Measurements from ENCODE around the gene TRPV2.
A peak's percentile ranks its signal among the peaks of the same experiment; 100 is the strongest.

The TRPV2 gene

GRCh38 chr17:16381496-16381820, 33.9 kb upstream of the TRPV2 start:
- Histone ChIP-seq H2BK120ac (ENCODE audit: low read depth, low read length) (no peak overlapping the region), H3K79me1 (ENCODE audit: low read depth, low read length) (no peaks in the 10 kb centered on the region), H3K27ac (replicated peaks; ENCODE audit: low read length) (peak overlapping the region; percentile 94), H2AK5ac (ENCODE audit: low read depth, low read length) (no peak overlapping the region), H4K8ac (ENCODE audit: low read depth, low read length) (no peak overlapping the region), H3K27me3 (ENCODE audit: control insufficient read depth in 3 of 3, insufficient read depth in 3 of 3, low read depth in 1 of 3, low read length in 3 of 3) (no peaks in the 10 kb centered on the region), H2BK5ac (ENCODE audit: low read length) (no peak overlapping the region), H2AFZ (ENCODE audit: low read length) (peak overlapping the region; percentile 96), H2BK15ac (ENCODE audit: low read length) (no peak overlapping the region), H3K4me2 (ENCODE audit: insufficient read depth, low read length, poor library complexity, severe bottlenecking) (peak overlapping the region; percentile 80), H3K4me3 (ENCODE audit: low read length in 2 of 2) (peak overlapping the region; percentile 72 to 95), H3K9ac (ENCODE audit: low read depth, low read length, poor library complexity) (peak overlapping the region; percentile 78), H3K14ac (ENCODE audit: low read length) (no peak overlapping the region), H3K9me3 (replicated peaks in 1 of 2; ENCODE audit: control insufficient read depth in 2 of 2, insufficient read depth in 1 of 2, low read depth in 1 of 2, low read length in 2 of 2) (peaks cover 0 to 19% of the 10 kb centered on the region in 2 donors), H3K18ac (ENCODE audit: low read length) (peak overlapping the region; percentile 98), H3K36me3 (replicated peaks in 1 of 2; ENCODE audit: control insufficient read depth in 2 of 2, insufficient read depth in 2 of 2, low read length in 2 of 2) (peaks cover 13 to 23% of the 10 kb centered on the region in 2 donors), H3K23ac (ENCODE audit: low read depth, low read length, poor library complexity) (no peak overlapping the region), H4K91ac (ENCODE audit: low read depth, low read length, poor library complexity) (no peak overlapping the region), H3K4me1 (ENCODE audit: control insufficient read depth in 2 of 2, insufficient read depth in 1 of 2, low read depth in 1 of 2, low read length in 2 of 2) (peaks cover 0 to 4% of the 10 kb centered on the region in 2 donors), H2BK12ac (ENCODE audit: low read length) (no peak overlapping the region), H3K4ac (ENCODE audit: low read length) (no peak overlapping the region)
- WGBS, 2 donors (ENCODE audit: extremely low coverage in 2 of 2, insufficient read length in 2 of 2, insufficient replicate concordance in 1 of 2), result no CpG with 5 or more reads among the region's 14 CpGs
- no peak for DNase-seq (ENCODE audit: low spot score)

GRCh38 chr17:16383216-16383615, 32.2 kb upstream of the TRPV2 start:
- Histone ChIP-seq H2BK15ac (ENCODE audit: low read length) (no peak overlapping the region), H2AFZ (ENCODE audit: low read length) (no peak overlapping the region), H3K4ac (ENCODE audit: low read length) (no peak overlapping the region), H3K27me3 (ENCODE audit: control insufficient read depth in 3 of 3, insufficient read depth in 3 of 3, low read depth in 1 of 3, low read length in 3 of 3) (no peaks in the 10 kb centered on the region), H2BK12ac (ENCODE audit: low read length) (no peak overlapping the region), H4K91ac (ENCODE audit: low read depth, low read length, poor library complexity) (no peak overlapping the region), H3K4me3 (ENCODE audit: low read length in 2 of 2) (no peak overlapping the region), H3K4me1 (ENCODE audit: control insufficient read depth in 2 of 2, insufficient read depth in 1 of 2, low read depth in 1 of 2, low read length in 2 of 2) (peaks cover 0 to 4% of the 10 kb centered on the region in 2 donors), H3K18ac (ENCODE audit: low read length) (no peak overlapping the region), H3K79me1 (ENCODE audit: low read depth, low read length) (no peaks in the 10 kb centered on the region), H3K23ac (ENCODE audit: low read depth, low read length, poor library complexity) (no peak overlapping the region), H2AK5ac (ENCODE audit: low read depth, low read length) (no peak overlapping the region), H3K4me2 (ENCODE audit: insufficient read depth, low read length, poor library complexity, severe bottlenecking) (no peak overlapping the region), H4K8ac (ENCODE audit: low read depth, low read length) (no peak overlapping the region), H3K36me3 (replicated peaks in 1 of 2; ENCODE audit: control insufficient read depth in 2 of 2, insufficient read depth in 2 of 2, low read length in 2 of 2) (peaks cover 13 to 23% of the 10 kb centered on the region in 2 donors), H3K27ac (replicated peaks; ENCODE audit: low read length) (no peak overlapping the region), H3K9ac (ENCODE audit: low read depth, low read length, poor library complexity) (no peak overlapping the region), H3K14ac (ENCODE audit: low read length) (no peak overlapping the region), H2BK5ac (ENCODE audit: low read length) (no peak overlapping the region), H2BK120ac (ENCODE audit: low read depth, low read length) (no peak overlapping the region), H3K9me3 (replicated peaks in 1 of 2; ENCODE audit: control insufficient read depth in 2 of 2, insufficient read depth in 1 of 2, low read depth in 1 of 2, low read length in 2 of 2) (peaks cover 0 to 19% of the 10 kb centered on the region in 2 donors)
- DNase-seq (ENCODE audit: low spot score), result no peak
- no CpG with 5 or more reads among the region's 4 CpGs for WGBS, 2 donors (ENCODE audit: extremely low coverage in 2 of 2, insufficient read length in 2 of 2, insufficient replicate concordance in 1 of 2)

GRCh38 chr17:16383772-16384287, 31.5 kb upstream of the TRPV2 start:
- no peak overlapping the region for H3K23ac ChIP-seq (ENCODE audit: low read depth, low read length, poor library complexity)
- H3K4ac ChIP-seq (ENCODE audit: low read length), result no peak overlapping the region
- no peak overlapping the region for H2BK12ac ChIP-seq (ENCODE audit: low read length)
- no peak overlapping the region for H4K8ac ChIP-seq (ENCODE audit: low read depth, low read length)
- no peak overlapping the region for H3K4me3 ChIP-seq (ENCODE audit: low read length in 2 of 2)
- H3K27ac ChIP-seq (replicated peaks; ENCODE audit: low read length), result no peak overlapping the region
- H2AK5ac ChIP-seq (ENCODE audit: low read depth, low read length), result no peak overlapping the region
- H3K14ac ChIP-seq (ENCODE audit: low read length), result no peak overlapping the region
- H4K91ac ChIP-seq (ENCODE audit: low read depth, low read length, poor library complexity), result no peak overlapping the region
- H2BK15ac ChIP-seq (ENCODE audit: low read length), result no peak overlapping the region
- no peaks in the 10 kb centered on the region for H3K79me1 ChIP-seq (ENCODE audit: low read depth, low read length)
- peaks cover 0 to 4% of the 10 kb centered on the region in 2 donors for H3K4me1 ChIP-seq (ENCODE audit: control insufficient read depth in 2 of 2, insufficient read depth in 1 of 2, low read depth in 1 of 2, low read length in 2 of 2)
- H3K4me2 ChIP-seq (ENCODE audit: insufficient read depth, low read length, poor library complexity, severe bottlenecking), result no peak overlapping the region
- peaks cover 0 to 19% of the 10 kb centered on the region in 2 donors for H3K9me3 ChIP-seq (replicated peaks in 1 of 2; ENCODE audit: control insufficient read depth in 2 of 2, insufficient read depth in 1 of 2, low read depth in 1 of 2, low read length in 2 of 2)
- WGBS, 2 donors (ENCODE audit: extremely low coverage in 2 of 2, insufficient read length in 2 of 2, insufficient replicate concordance in 1 of 2), result no CpG with 5 or more reads among the region's 5 CpGs
- no peak overlapping the region for H2AFZ ChIP-seq (ENCODE audit: low read length)
- H3K9ac ChIP-seq (ENCODE audit: low read depth, low read length, poor library complexity), result no peak overlapping the region
- no peak overlapping the region for H2BK120ac ChIP-seq (ENCODE audit: low read depth, low read length)
- no peak overlapping the region for H3K18ac ChIP-seq (ENCODE audit: low read length)
- DNase-seq (ENCODE audit: low spot score), result no peak
- no peaks in the 10 kb centered on the region for H3K27me3 ChIP-seq (ENCODE audit: control insufficient read depth in 3 of 3, insufficient read depth in 3 of 3, low read depth in 1 of 3, low read length in 3 of 3)
- no peak overlapping the region for H2BK5ac ChIP-seq (ENCODE audit: low read length)
- peaks cover 13 to 23% of the 10 kb centered on the region in 2 donors for H3K36me3 ChIP-seq (replicated peaks in 1 of 2; ENCODE audit: control insufficient read depth in 2 of 2, insufficient read depth in 2 of 2, low read length in 2 of 2)

- Histone ChIP-seq H3K4me2 (ENCODE audit: insufficient read depth, low read length, poor library complexity, severe bottlenecking) (no peak overlapping the region), H3K9me3 (replicated peaks in 1 of 2; ENCODE audit: control insufficient read depth in 2 of 2, insufficient read depth in 1 of 2, low read depth in 1 of 2, low read length in 2 of 2) (peaks cover 0 to 19% of the 10 kb centered on the region in 2 donors), H3K79me1 (ENCODE audit: low read depth, low read length) (no peaks in the 10 kb centered on the region), H2AFZ (ENCODE audit: low read length) (no peak overlapping the region), H3K9ac (ENCODE audit: low read depth, low read length, poor library complexity) (no peak overlapping the region), H3K36me3 (replicated peaks in 1 of 2; ENCODE audit: control insufficient read depth in 2 of 2, insufficient read depth in 2 of 2, low read length in 2 of 2) (peaks cover 13 to 23% of the 10 kb centered on the region in 2 donors), H3K4me1 (ENCODE audit: control insufficient read depth in 2 of 2, insufficient read depth in 1 of 2, low read depth in 1 of 2, low read length in 2 of 2) (peaks cover 0 to 4% of the 10 kb centered on the region in 2 donors), H3K4ac (ENCODE audit: low read length) (no peak overlapping the region), H3K23ac (ENCODE audit: low read depth, low read length, poor library complexity) (no peak overlapping the region), H4K91ac (ENCODE audit: low read depth, low read length, poor library complexity) (no peak overlapping the region), H2BK15ac (ENCODE audit: low read length) (no peak overlapping the region), H3K27me3 (ENCODE audit: control insufficient read depth in 3 of 3, insufficient read depth in 3 of 3, low read depth in 1 of 3, low read length in 3 of 3) (no peaks in the 10 kb centered on the region), H2AK5ac (ENCODE audit: low read depth, low read length) (no peak overlapping the region), H3K18ac (ENCODE audit: low read length) (no peak overlapping the region), H3K27ac (replicated peaks; ENCODE audit: low read length) (no peak overlapping the region), H4K8ac (ENCODE audit: low read depth, low read length) (no peak overlapping the region), H3K4me3 (ENCODE audit: low read length in 2 of 2) (no peak overlapping the region), H2BK5ac (ENCODE audit: low read length) (no peak overlapping the region), H2BK12ac (ENCODE audit: low read length) (no peak overlapping the region), H2BK120ac (ENCODE audit: low read depth, low read length) (no peak overlapping the region), H3K14ac (ENCODE audit: low read length) (no peak overlapping the region)
- no peak for DNase-seq (ENCODE audit: low spot score)
- no CpG with 5 or more reads among the region's 5 CpGs for WGBS, 2 donors (ENCODE audit: extremely low coverage in 2 of 2, insufficient read length in 2 of 2, insufficient replicate concordance in 1 of 2)
These were observed 30.8 kb upstream of the TRPV2 start for GRCh38 chr17:16384557-16384956.
